GM11168 (cell line): ENCODE data around the gene UQCRQ.

Source experiments
- in situ Hi-C: fragments of 300-500 bp; cut with MboI; formaldehyde crosslinking; loops from one replicate; pipeline ENCODE4 v1.12.0; 2022; ENCODE audit warnings: low sequenced_read_pairs; ENCODE audit not compliant: unreplicated experiment

UQCRQ gene

GRCh38 chr5:132865668-132866341 is 637 bp upstream of the UQCRQ start:
- in situ Hi-C loops: no loop called here

GRCh38 chr5:132867046-132867451 is 607 bp downstream of the UQCRQ start:
- in situ Hi-C loops: no loop called here

GRCh38 chr5:132868754-132869153 is 2.3 kb downstream of the UQCRQ start:
- in situ Hi-C loops: no loop called here

GRCh38 chr5:132870801-132871200 is 4.4 kb downstream of the UQCRQ start:
- in situ Hi-C loops: no loop called here

GRCh38 chr5:132871459-132872284 is 5.2 kb downstream of the UQCRQ start:
- in situ Hi-C loops: no loop called here

- in situ Hi-C loops: no loop called here
Measured at GRCh38 chr5:132872788-132873118, 6.3 kb downstream of the UQCRQ start.

- in situ Hi-C loops: no loop called here
Measured at GRCh38 chr5:132873119-132873929, 6.9 kb downstream of the UQCRQ start, which contains the start of gene LEAP2. Gene LEAP2, plus strand, starts transcription at chr5:132873668. Its CDS starts 27 bp downstream, at chr5:132873695.

- in situ Hi-C loops: no loop called here
Measured at GRCh38 chr5:132873930-132874271, 7.5 kb downstream of the UQCRQ start.

- in situ Hi-C loops: no loop called here
Measured at GRCh38 chr5:132876020-132876759, 9.7 kb downstream of the UQCRQ start.

- in situ Hi-C loops: no loop called here
Measured at GRCh38 chr5:132877466-132877865, 11.0 kb downstream of the UQCRQ start.

- in situ Hi-C loops: no loop called here
Measured at GRCh38 chr5:132877938-132878337, 11.5 kb downstream of the UQCRQ start.

GRCh38 chr5:132883261-132883834 is 16.9 kb downstream of the UQCRQ start:
- in situ Hi-C loops: no loop called here

- in situ Hi-C loops: no loop called here
Measured at GRCh38 chr5:132884548-132884947, 18.1 kb downstream of the UQCRQ start.

GRCh38 chr5:132886064-132886823 is 19.8 kb downstream of the UQCRQ start:
- in situ Hi-C loops: no loop called here

- in situ Hi-C loops: no loop called here
Measured at GRCh38 chr5:132887283-132887682, 20.8 kb downstream of the UQCRQ start.

- in situ Hi-C loops: no loop called here
Measured at GRCh38 chr5:132889501-132889900, 23.1 kb downstream of the UQCRQ start.

- in situ Hi-C loops: no loop called here
Measured at GRCh38 chr5:132890817-132891216, 24.4 kb downstream of the UQCRQ start.

GRCh38 chr5:132895719-132896305 is 29.4 kb downstream of the UQCRQ start:
- in situ Hi-C loops: no loop called here

GRCh38 chr5:132896685-132897084 is 30.2 kb downstream of the UQCRQ start:
- in situ Hi-C loops: no loop called here
